Right atrium auricular region (tissue), 2 donors: ENCODE data around the gene SNX18. TPM values are rescaled to one million over a fixed set of nuclear protein-coding genes. Genes with fewer than 3 reads are reported as not detected.
A peak's percentile ranks its signal among the peaks of the same experiment; 100 is the strongest.
"Not testable (repeated sequence)": the region's sequence is repeated elsewhere in the genome, so short reads cannot be mapped to it uniquely, and the experiment has no call there.

Experiments used
- DNase-seq: peaks from one replicate; pipeline ENCODE4 v3.0.0-alpha.2; 2019; ENCODE audit warnings: low spot score
- H3K27ac ChIP-seq, 2 donors: fragments of 200-600 bp; sonication (generic); 1 replicate in 1 of 2; 2 replicates in 1 of 2; pipeline ENCODE4 v1.5.1; 2016 to 2019
- H3K27me3 ChIP-seq, 2 donors: fragments of 200-600 bp; sonication (generic); one replicate each; pipeline versions ENCODE4 v1.5.1 to v1.6.0; 2017 to 2019
- H3K36me3 ChIP-seq: fragments of 200-600 bp; sonication (generic); one replicate; pipeline ENCODE4 v1.5.1; 2016
- H3K4me1 ChIP-seq, 2 donors: fragments of 200-600 bp; sonication (generic); one replicate each; pipeline versions ENCODE4 v1.5.1 to v1.6.0; 2017 to 2019
- H3K4me3 ChIP-seq, 2 donors: fragments of 200-600 bp; sonication (generic); 1 replicate in 1 of 2; 2 replicates in 1 of 2; pipeline ENCODE4 v1.5.1; 2017 to 2019; ENCODE audit warnings: mild to moderate bottlenecking in 1 of 2, moderate library complexity in 1 of 2
- H3K9me3 ChIP-seq, 2 donors: fragments of 200-600 bp; sonication (generic); one replicate each; pipeline ENCODE4 v1.5.1; 2019
- CTCF ChIP-seq, 2 donors: fragments of 200-600 bp; sonication (generic); IDR thresholded peaks; one replicate each; pipeline ENCODE4 v1.5.1; 2019; ENCODE audit warnings: antibody characterized with exemption in 2 of 2
- total RNA-seq, 2 donors: library from RNA; depleted of rRNA; stranded (reverse); fragments of >200 nt; gene quantifications; one replicate each; pipeline ENCODE4 v1.1.0, GENCODE V29; 2016

Gene SNX18
- total RNA-seq, 2 donors from 2014 or later = 15.8 to 22.2 TPM

- peak overlapping the region; percentile 58 to 66 for H3K27ac ChIP-seq
- peaks cover 0 to 40% of the 10 kb centered on the region in 2 donors for H3K4me1 ChIP-seq
- no peak for DNase-seq
- H3K27me3 ChIP-seq = no peaks in the 10 kb centered on the region
- no peaks in the 10 kb centered on the region for H3K9me3 ChIP-seq
- H3K4me3 ChIP-seq = no peak overlapping the region
- H3K36me3 ChIP-seq = no peaks in the 10 kb centered on the region
- TF ChIP-seq CTCF (IDR thresholded peaks at IDR 0.05) = no peak
Measured at GRCh38 chr5:54534191-54535004, 16.8 kb downstream of the SNX18 start.

GRCh38 chr5:54535149-54535844, 17.7 kb downstream of the SNX18 start:
- DNase-seq = no peak
- TF ChIP-seq CTCF (IDR thresholded peaks at IDR 0.05) = no peak
- Histone ChIP-seq H3K9me3 (no peaks in the 10 kb centered on the region), H3K4me3 (no peak overlapping the region), H3K27ac (no peak overlapping the region), H3K36me3 (no peaks in the 10 kb centered on the region), H3K4me1 (peaks cover 0 to 37% of the 10 kb centered on the region in 2 donors), H3K27me3 (no peaks in the 10 kb centered on the region)

GRCh38 chr5:54536375-54536774, 18.8 kb downstream of the SNX18 start:
- not testable (repeated sequence) for DNase-seq, H3K36me3 ChIP-seq, H3K4me3 ChIP-seq, H3K9me3 ChIP-seq, H3K27ac ChIP-seq, H3K27me3 ChIP-seq
- H3K4me1 ChIP-seq = peaks cover 0 to 31% of the 10 kb centered on the region in 2 donors

GRCh38 chr5:54536861-54537260, 19.3 kb downstream of the SNX18 start:
- not testable (repeated sequence) for H3K27me3 ChIP-seq, H3K36me3 ChIP-seq, DNase-seq, H3K9me3 ChIP-seq, H3K4me3 ChIP-seq, H3K27ac ChIP-seq
- H3K4me1 ChIP-seq = peaks cover 0 to 27% of the 10 kb centered on the region in 2 donors

GRCh38 chr5:54537725-54538124, 20.2 kb downstream of the SNX18 start:
- H3K36me3 ChIP-seq = no peaks in the 10 kb centered on the region
- no peaks in the 10 kb centered on the region for H3K9me3 ChIP-seq
- H3K27ac ChIP-seq = peak overlapping the region in 1 of 2 donors; percentile 5
- TF ChIP-seq CTCF (IDR thresholded peaks at IDR 0.05) = no peak
- DNase-seq = no peak
- H3K4me3 ChIP-seq = no peak overlapping the region
- no peaks in the 10 kb centered on the region for H3K27me3 ChIP-seq
- H3K4me1 ChIP-seq = peaks cover 0 to 35% of the 10 kb centered on the region in 2 donors

- H3K4me3 ChIP-seq = no peak overlapping the region
Measured at GRCh38 chr5:54538156-54538555, 20.6 kb downstream of the SNX18 start.

More at GRCh38 chr5:54538156-54538555, 20.6 kb downstream of the SNX18 start:
- H3K9me3 ChIP-seq = no peaks in the 10 kb centered on the region
- no peaks in the 10 kb centered on the region for H3K36me3 ChIP-seq
- TF ChIP-seq CTCF (IDR thresholded peaks at IDR 0.05) = no peak
- H3K4me1 ChIP-seq = peaks cover 0 to 35% of the 10 kb centered on the region in 2 donors
- no peaks in the 10 kb centered on the region for H3K27me3 ChIP-seq
- H3K27ac ChIP-seq = no peak overlapping the region
- no peak for DNase-seq
